HepG2 (cell line): ENCODE measurements around the gene TMEM14C. TPM values are rescaled to one million over a fixed set of nuclear protein-coding genes. Genes with fewer than 3 reads are reported as not detected.
A peak's percentile ranks its signal among the peaks of the same experiment; 100 is the strongest.

Source experiments
- AGO1 ChIP-seq: fragments of 200-400 bp; formaldehyde crosslinking; IDR thresholded peaks from 2 replicates; pipeline ENCODE4 v1.6.1; 2017; ENCODE audit warnings: mild to moderate bottlenecking, low read depth, low read length, moderate library complexity; ENCODE audit not compliant: poor library complexity, severe bottlenecking
- BHLHE40 ChIP-seq: IDR thresholded peaks from 2 replicates; pipeline ENCODE4 v1.6.1; 2011; ENCODE audit warnings: low read length, improper control_type of control experiment
- CEBPB ChIP-seq: IDR thresholded peaks from 2 replicates; pipeline ENCODE4 v1.6.1; 2011; ENCODE audit warnings: low read depth, low read length, improper control_type of control experiment, borderline replicate concordance
- FOXK1 ChIP-seq: sonication (generic); formaldehyde crosslinking; IDR thresholded peaks from 2 replicates; pipeline ENCODE4 v1.4.0; 2020; ENCODE audit warnings: low read depth, missing genetic modification reagents, borderline replicate concordance
- GFI1 ChIP-seq: sonication (generic); formaldehyde crosslinking; IDR thresholded peaks from 2 replicates; pipeline ENCODE4 v1.5.0; 2020; ENCODE audit warnings: missing genetic modification reagents, mild to moderate bottlenecking, borderline replicate concordance
- MED1 ChIP-seq: sonication (generic); formaldehyde crosslinking; IDR thresholded peaks from 2 replicates; pipeline ENCODE4 v1.4.0; 2020; ENCODE audit warnings: missing genetic modification reagents
- NFATC3 ChIP-seq: sonication (generic); formaldehyde crosslinking; IDR thresholded peaks from 2 replicates; pipeline ENCODE4 v1.5.1; 2020; ENCODE audit warnings: mild to moderate bottlenecking, missing genetic modification reagents
- PITX1 ChIP-seq: sonication (generic); formaldehyde crosslinking; IDR thresholded peaks from 2 replicates; pipeline ENCODE4 v1.5.1; 2020; ENCODE audit warnings: mild to moderate bottlenecking, missing genetic modification reagents
- PTBP1 ChIP-seq: fragments of 200-400 bp; formaldehyde crosslinking; IDR thresholded peaks from 2 replicates; pipeline ENCODE4 v1.6.1; 2018; ENCODE audit warnings: low read length, low read depth; ENCODE audit not compliant: poor library complexity, severe bottlenecking
- RBM22 ChIP-seq: fragments of 200-400 bp; formaldehyde crosslinking; optimal IDR thresholded peaks from 2 replicates; pipeline ENCODE3; 2017; ENCODE audit warnings: mild to moderate bottlenecking, low read length, moderate library complexity
- ZFP62 ChIP-seq: sonication (generic); formaldehyde crosslinking; IDR thresholded peaks from 2 replicates; pipeline ENCODE4 v1.4.0; 2020; ENCODE audit warnings: missing genetic modification reagents
- ZNF337 ChIP-seq: sonication (generic); formaldehyde crosslinking; IDR thresholded peaks from 2 replicates; pipeline ENCODE4 v1.5.1; 2020; ENCODE audit warnings: missing genetic modification reagents, low read depth, mild to moderate bottlenecking, borderline replicate concordance
- ZNF350 ChIP-seq: sonication (generic); formaldehyde crosslinking; IDR thresholded peaks from 2 replicates; pipeline ENCODE4 v1.4.0; 2020; ENCODE audit warnings: mild to moderate bottlenecking, low read depth, missing genetic modification reagents, borderline replicate concordance
- ZNF703 ChIP-seq: sonication (generic); formaldehyde crosslinking; IDR thresholded peaks from 2 replicates; pipeline ENCODE4 v1.5.1; 2020; ENCODE audit warnings: missing genetic modification reagents, mild to moderate bottlenecking, moderate library complexity, borderline replicate concordance
- ZNF746 ChIP-seq: sonication (generic); formaldehyde crosslinking; IDR thresholded peaks from 2 replicates; pipeline ENCODE4 v1.8.0; 2022; ENCODE audit warnings: mild to moderate bottlenecking, missing genetic modification reagents
- ZSCAN25 ChIP-seq: sonication (generic); formaldehyde crosslinking; IDR thresholded peaks from 2 replicates; pipeline ENCODE4 v1.8.0; 2022; ENCODE audit warnings: mild to moderate bottlenecking, missing genetic modification reagents
- polyA plus RNA-seq, 8 experiments: library from polyadenylated mRNA; depleted of rRNA in 3 of 8; stranded (reverse) in 7 of 8; unstranded in 1 of 8; fragments of >200 nt; fragmentation: Illumina TruSeq in 4 of 8; extraction: Trizol in 4 of 8; gene quantifications; 2 replicates each; pipeline versions ENCODE4 v1.2.1 to v1.2.3, GENCODE V29; 2011 to 2016; ENCODE audit warnings: low read depth in 4 of 8, missing spikeins in 1 of 8, mixed read lengths in 1 of 8; ENCODE audit not compliant: insufficient read depth in 1 of 8
- total RNA-seq, 5 experiments: library from RNA; depleted of rRNA; stranded (reverse); fragments of >200 nt; fragmentation: Illumina TruSeq; extraction: Trizol; gene quantifications; 2 replicates each; pipeline ENCODE4 v1.2.3, GENCODE V29; 2016; ENCODE audit warnings: low read depth in 1 of 5
- TF ChIP-seq, protein P1 (sequence below): sonication (generic); formaldehyde crosslinking; IDR thresholded peaks from 2 replicates; pipeline ENCODE4 v1.4.0; 2020; ENCODE audit warnings: mild to moderate bottlenecking, missing genetic modification reagents
- TF ChIP-seq, protein P2 (sequence below): IDR thresholded peaks from 2 replicates; pipeline ENCODE4 v1.6.1; 2016
- TF ChIP-seq, protein P3 (sequence below): sonication (generic); formaldehyde crosslinking; IDR thresholded peaks from 2 replicates; pipeline ENCODE4 v1.8.0; 2022; ENCODE audit warnings: mild to moderate bottlenecking, missing genetic modification reagents, moderate library complexity

The TMEM14C gene
- total and polyA plus RNA-seq, 2 of the 13 experiments (the other 11 are each of a cell fraction or from before 2014, with no cell fraction given): 184 TPM

DNA sequence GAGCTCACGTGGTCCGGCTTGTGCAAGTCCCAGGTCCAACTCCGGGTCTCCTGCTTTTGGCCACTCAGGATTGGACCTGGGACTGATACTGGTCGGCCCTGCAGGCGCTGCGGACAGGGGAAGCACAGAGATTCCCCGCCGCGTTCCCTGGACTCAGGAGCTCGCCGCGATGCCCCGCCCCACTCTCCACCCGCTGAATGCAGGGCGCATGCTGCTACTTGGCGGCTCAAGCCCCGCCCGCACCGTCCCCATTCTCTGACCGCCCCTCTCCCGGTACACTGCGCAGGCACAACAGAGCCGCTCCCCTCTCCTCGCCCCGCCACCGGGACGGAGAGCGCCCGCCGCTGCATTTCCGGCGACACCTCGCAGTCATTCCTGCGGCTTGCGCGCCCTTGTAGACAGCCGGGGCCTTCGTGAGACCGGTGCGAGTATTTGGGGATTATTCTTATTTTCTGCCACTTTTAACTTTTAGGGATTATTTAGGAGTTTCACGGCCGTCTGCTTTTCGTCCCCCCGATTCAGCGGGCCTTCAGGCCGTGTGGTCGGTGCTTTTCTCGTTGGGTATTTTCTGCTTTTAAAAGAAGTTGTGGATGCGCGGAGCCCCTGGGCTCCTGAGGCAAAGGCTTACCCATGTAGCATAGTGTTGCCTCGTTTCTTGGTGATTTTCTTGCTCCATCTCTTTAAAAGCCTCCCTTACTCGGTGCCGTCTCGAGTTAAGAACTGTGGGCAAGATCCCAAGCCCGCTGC is at the start of gene TMEM14C (continued):
- TF ChIP-seq ZSCAN25 (peak; percentile 84), AGO1 (peak; percentile 71), ZNF746 (CRISPR knock-in tag) (peak; percentile 93), BHLHE40 (peak; percentile 84), ZNF350 (CRISPR knock-in tag) (peak; percentile 99), ZFP62 (CRISPR knock-in tag) (no peak; the same call in 1 of the 2 replicates), ZNF703 (no peak; the same call in 1 of the 2 replicates), NFATC3 (peak; percentile 85; the same call in 1 of the 2 replicates), PITX1 (CRISPR knock-in tag) (peak; percentile 78), ZNF337 (CRISPR knock-in tag) (peak; percentile 93), RBM22 (no peak), PTBP1 (peak; percentile 53), MED1 (CRISPR knock-in tag) (peak; percentile 88), GFI1 (CRISPR knock-in tag) (peak; percentile 91), CEBPB (peak; percentile 97), FOXK1 (CRISPR knock-in tag) (peak; percentile 80; the same call in 1 of the 2 replicates)
- TF ChIP-seq, protein P1, sequence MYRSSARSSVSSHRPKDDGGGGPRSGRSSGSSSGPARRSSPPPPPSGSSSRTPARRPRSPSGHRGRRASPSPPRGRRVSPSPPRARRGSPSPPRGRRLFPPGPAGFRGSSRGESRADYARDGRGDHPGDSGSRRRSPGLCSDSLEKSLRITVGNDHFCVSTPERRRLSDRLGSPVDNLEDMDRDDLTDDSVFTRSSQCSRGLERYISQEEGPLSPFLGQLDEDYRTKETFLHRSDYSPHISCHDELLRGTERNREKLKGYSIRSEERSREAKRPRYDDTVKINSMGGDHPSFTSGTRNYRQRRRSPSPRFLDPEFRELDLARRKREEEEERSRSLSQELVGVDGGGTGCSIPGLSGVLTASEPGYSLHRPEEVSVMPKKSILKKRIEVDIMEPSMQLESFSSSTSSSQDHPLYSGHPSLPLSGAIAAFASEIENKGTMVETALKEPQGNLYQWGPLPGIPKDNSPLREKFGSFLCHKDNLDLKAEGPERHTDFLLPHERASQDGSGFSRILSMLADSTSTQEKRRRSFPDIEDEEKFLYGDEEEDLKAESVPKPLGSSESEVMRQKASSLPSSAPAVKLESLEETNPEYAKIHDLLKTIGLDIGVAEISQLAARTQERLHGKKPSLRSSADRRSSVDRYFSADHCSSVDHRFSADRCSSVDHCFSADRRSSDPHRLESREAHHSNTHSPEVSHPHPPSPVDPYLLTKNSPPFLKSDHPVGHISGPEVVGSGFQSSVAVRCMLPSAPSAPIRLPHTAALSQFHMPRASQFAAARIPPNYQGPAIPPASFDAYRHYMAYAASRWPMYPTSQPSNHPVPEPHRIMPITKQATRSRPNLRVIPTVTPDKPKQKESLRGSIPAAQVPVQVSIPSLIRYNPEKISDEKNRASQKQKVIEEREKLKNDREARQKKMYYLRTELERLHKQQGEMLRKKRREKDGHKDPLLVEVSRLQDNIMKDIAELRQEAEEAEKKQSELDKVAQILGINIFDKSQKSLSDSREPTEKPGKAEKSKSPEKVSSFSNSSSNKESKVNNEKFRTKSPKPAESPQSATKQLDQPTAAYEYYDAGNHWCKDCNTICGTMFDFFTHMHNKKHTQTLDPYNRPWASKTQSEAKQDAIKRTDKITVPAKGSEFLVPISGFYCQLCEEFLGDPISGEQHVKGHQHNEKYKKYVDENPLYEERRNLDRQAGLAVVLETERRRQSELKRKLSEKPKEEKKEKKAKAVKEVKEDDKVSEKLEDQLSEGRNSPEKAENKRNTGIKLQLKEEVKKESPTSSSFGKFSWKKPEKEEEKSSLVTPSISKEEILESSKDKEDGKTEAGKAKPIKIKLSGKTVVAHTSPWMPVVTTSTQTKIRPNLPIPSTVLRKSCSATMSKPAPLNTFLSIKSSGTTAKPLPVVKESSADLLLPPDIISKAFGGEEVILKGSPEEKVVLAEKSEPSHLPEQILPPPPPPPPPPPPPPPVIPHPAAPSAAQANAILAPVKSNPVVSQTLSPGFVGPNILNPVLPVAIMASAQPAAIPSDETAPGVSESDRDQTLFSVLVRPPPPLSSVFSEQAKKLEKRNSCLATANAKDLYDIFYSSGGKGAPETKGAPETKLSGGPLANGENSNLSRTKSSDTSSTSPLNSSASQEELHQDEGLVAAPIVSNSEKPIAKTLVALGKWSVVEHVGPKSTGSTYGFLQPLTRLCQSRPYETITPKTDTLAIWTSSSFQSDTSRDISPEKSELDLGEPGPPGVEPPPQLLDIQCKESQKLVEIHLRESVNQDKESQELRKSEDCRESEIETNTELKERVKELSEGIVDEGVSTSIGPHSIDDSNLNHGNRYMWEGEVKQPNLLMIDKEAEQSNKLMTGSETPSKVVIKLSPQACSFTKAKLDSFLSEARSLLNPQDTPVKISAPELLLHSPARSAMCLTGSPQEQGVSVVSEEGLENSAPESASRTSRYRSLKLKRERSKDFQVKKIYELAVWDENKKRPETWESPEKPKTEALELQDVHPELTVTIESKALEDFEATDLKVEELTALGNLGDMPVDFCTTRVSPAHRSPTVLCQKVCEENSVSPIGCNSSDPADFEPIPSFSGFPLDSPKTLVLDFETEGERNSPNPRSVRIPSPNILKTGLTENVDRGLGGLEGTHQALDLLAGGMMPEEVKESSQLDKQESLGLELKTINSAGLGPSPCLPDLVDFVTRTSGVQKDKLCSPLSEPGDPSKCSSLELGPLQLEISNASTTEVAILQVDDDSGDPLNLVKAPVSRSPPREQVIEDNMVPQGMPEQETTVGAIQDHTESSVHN (CRISPR knock-in tag): peak; percentile 69; the same call in 1 of the 2 replicates
- TF ChIP-seq, protein P2, sequence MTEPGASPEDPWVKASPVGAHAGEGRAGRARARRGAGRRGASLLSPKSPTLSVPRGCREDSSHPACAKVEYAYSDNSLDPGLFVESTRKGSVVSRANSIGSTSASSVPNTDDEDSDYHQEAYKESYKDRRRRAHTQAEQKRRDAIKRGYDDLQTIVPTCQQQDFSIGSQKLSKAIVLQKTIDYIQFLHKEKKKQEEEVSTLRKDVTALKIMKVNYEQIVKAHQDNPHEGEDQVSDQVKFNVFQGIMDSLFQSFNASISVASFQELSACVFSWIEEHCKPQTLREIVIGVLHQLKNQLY (CRISPR knock-in tag): peak; percentile 61
- TF ChIP-seq, protein P3, sequence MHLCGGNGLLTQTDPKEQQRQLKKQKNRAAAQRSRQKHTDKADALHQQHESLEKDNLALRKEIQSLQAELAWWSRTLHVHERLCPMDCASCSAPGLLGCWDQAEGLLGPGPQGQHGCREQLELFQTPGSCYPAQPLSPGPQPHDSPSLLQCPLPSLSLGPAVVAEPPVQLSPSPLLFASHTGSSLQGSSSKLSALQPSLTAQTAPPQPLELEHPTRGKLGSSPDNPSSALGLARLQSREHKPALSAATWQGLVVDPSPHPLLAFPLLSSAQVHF (CRISPR knock-in tag): 0 out of 2 replicates have a peak, but pooled peaks have one; percentile 70
